Measurements from ENCODE around the gene SHISA6. TPM values are rescaled to one million over a fixed set of nuclear protein-coding genes. Genes with fewer than 3 reads are reported as not detected.

Gene SHISA6
- polyA plus RNA-seq, 1 of the 3 experiments (the other 2 are of a cell fraction): not detected

- no peak for TF ChIP-seq MAX (IDR thresholded peaks at IDR 0.05; ENCODE audit: low read depth)
- TF ChIP-seq MEF2A (IDR thresholded peaks at IDR 0.05; ENCODE audit: borderline replicate concordance, low read depth): no peak
- TF ChIP-seq FOSL2 (IDR thresholded peaks at IDR 0.05; ENCODE audit: borderline replicate concordance, low read depth): no peak
- TF ChIP-seq SIN3A (IDR thresholded peaks at IDR 0.05; ENCODE audit: borderline replicate concordance, low read depth, low read length): no peak
- no peak for TF ChIP-seq TAF1 (IDR thresholded peaks at IDR 0.05; ENCODE audit: borderline replicate concordance, low read depth, low read length)
Observed at GRCh38 chr17:11467639-11468038, 226.6 kb downstream of the SHISA6 start (continued).

- H3K27me3 ChIP-seq (ENCODE audit: insufficient read depth): no peaks in the 10 kb centered on the region
- WGBS (ENCODE audit: low lambda C conversion rate): 44% methylated on average over 12 of the region's 12 CpGs
- no peak overlapping the region for H2AFZ ChIP-seq (ENCODE audit: low read depth)
- DNase-seq: no peak
- H4K20me1 ChIP-seq (ENCODE audit: insufficient read depth): no peaks in the 10 kb centered on the region
- TF ChIP-seq NFIC (IDR thresholded peaks at IDR 0.05; ENCODE audit: borderline replicate concordance) (no peak), TAF1 (IDR thresholded peaks at IDR 0.05; ENCODE audit: borderline replicate concordance, low read depth, low read length) (no peak), CHD2 (IDR thresholded peaks at IDR 0.05; ENCODE audit: low read length, partially characterized antibody) (no peak), CTCF (IDR thresholded peaks at IDR 0.05) (no peak), RAD21 (IDR thresholded peaks at IDR 0.05; ENCODE audit: low read length) (no peak), USF2 (IDR thresholded peaks at IDR 0.05; ENCODE audit: borderline replicate concordance, low read depth, low read length) (no peak), GATA2 (CRISPR knock-in tag; IDR thresholded peaks at IDR 0.05) (no peak), SIN3A (IDR thresholded peaks at IDR 0.05; ENCODE audit: borderline replicate concordance, low read depth, low read length) (no peak), MXI1 (IDR thresholded peaks at IDR 0.05; ENCODE audit: low read depth, low read length) (no peak), RFX5 (IDR thresholded peaks at IDR 0.05; ENCODE audit: low read length) (no peak), FOSL2 (IDR thresholded peaks at IDR 0.05; ENCODE audit: borderline replicate concordance, low read depth) (no peak), PBX3 (IDR thresholded peaks at IDR 0.05) (no peak), MEF2A (IDR thresholded peaks at IDR 0.05; ENCODE audit: borderline replicate concordance, low read depth) (no peak), JUND (IDR thresholded peaks at IDR 0.05) (no peak), YY1 (IDR thresholded peaks at IDR 0.05; ENCODE audit: low read depth) (no peak), TEAD4 (IDR thresholded peaks at IDR 0.05; ENCODE audit: borderline replicate concordance, insufficient read depth) (no peak)
- H3K4me3 ChIP-seq (ENCODE audit: low read depth in 2 of 2, low read length in 1 of 2): no peak overlapping the region
- no peak overlapping the region for H3K4me2 ChIP-seq
- no peak overlapping the region for H3K9ac ChIP-seq
- H3K4me1 ChIP-seq (ENCODE audit: control insufficient read depth in 1 of 2, insufficient read depth in 2 of 2, low read depth in 1 of 2, low read length in 1 of 2): peaks cover 7 to 8% of the 10 kb centered on the region in 2 experiments; a peak in 2 of 4 replicates
- no peaks in the 10 kb centered on the region for H3F3A ChIP-seq (replicated peaks; ENCODE audit: insufficient read depth)
- H3K79me2 ChIP-seq (ENCODE audit: insufficient read depth): no peaks in the 10 kb centered on the region
- ChIA-PET POLR2A (no interaction called here), CTCF (no interaction called here)
- no peaks in the 10 kb centered on the region for H3K36me3 ChIP-seq (replicated peaks in 1 of 2; ENCODE audit: control insufficient read depth in 1 of 2, insufficient read depth in 2 of 2, low read length in 1 of 2)
- no peaks in the 10 kb centered on the region for H3K9me2 ChIP-seq
- no peaks in the 10 kb centered on the region for H3K9me3 ChIP-seq
- no peak overlapping the region for H3K27ac ChIP-seq (ENCODE audit: low read depth in 2 of 2, low read length in 1 of 2)
Observed at GRCh38 chr17:11485336-11486100, 244.5 kb downstream of the SHISA6 start.

All from SK-N-SH (cell line).